RWPE1 (cell line): Measurements from ENCODE around the gene IER3IP1.
"Not testable (repeated sequence)": the region's sequence is repeated elsewhere in the genome, so short reads cannot be mapped to it uniquely, and the experiment has no call there.

Experiments
- CTCF ChIA-PET: fragments of 350-600 bp; sonication (Branson Sonifier 250); formaldehyde crosslinking; extraction: SDS; loops from one replicate; lab custom pipeline; 2021; lab: Yijun Ruan, JAX
- POLR2A ChIA-PET: fragments of 400-600 bp; formaldehyde crosslinking; extraction: SDS; loops from one replicate; lab custom pipeline; 2020; ENCODE audit warnings: antibody characterized with exemption; ENCODE audit not compliant: low non-redundant PET; lab: Yijun Ruan, JAX
- DNase-seq: peaks from one replicate; pipeline ENCODE4 v3.0.0; 2012; ENCODE audit warnings: low spot score
- H3K27ac ChIP-seq: fragments of 450-650 bp; 2 replicates; pipeline ENCODE4 v1.5.1; 2017
- TF ChIP-seq, protein P1 (sequence below): fragments of 450-650 bp; conservative IDR thresholded peaks from 2 replicates; pipeline ENCODE4 v1.5.1; 2017; ENCODE audit warnings: low read depth, mild to moderate bottlenecking

The IER3IP1 gene

DNA sequence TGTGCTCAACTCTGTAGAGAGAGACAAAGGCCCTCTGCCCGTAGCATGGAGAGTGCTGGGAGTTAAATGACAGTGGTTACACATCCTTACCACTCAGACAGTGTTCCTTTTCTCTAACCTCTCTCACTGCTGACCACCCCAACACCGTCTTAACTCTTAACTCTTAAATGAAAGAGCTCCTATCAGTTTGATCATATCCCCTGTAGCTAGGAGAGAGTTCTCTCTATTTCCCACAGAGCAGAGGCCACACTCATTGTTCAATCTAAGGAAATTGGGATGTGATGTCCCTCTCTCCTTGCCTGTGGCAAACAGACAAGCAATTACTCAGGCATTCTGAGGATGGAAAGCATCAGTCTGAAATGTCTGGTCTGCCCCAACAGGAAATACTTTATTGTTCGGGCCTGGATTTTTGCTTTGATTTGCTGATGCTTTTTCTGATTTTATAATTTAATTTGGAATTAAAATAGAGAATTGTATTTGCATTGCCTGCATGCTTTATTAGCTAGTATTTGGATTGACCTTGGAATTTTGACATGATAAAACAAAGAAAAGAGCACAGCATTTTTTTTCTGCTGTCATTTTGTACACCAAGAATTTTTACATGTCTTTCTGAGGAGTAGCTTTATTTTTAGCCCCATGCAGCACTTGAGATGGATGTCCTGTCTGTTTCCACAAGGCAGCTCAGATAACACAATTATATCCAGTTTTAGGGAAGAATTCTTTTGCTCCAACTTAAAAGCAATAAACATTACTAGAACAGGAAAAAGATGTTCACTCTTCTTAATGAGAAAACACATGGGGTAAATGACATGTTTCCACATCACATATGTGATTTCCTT lies 27.7 kb upstream of the IER3IP1 start:
- POLR2A ChIA-PET: no interaction called here
- DNase-seq: no peak
- TF ChIP-seq, protein P1, sequence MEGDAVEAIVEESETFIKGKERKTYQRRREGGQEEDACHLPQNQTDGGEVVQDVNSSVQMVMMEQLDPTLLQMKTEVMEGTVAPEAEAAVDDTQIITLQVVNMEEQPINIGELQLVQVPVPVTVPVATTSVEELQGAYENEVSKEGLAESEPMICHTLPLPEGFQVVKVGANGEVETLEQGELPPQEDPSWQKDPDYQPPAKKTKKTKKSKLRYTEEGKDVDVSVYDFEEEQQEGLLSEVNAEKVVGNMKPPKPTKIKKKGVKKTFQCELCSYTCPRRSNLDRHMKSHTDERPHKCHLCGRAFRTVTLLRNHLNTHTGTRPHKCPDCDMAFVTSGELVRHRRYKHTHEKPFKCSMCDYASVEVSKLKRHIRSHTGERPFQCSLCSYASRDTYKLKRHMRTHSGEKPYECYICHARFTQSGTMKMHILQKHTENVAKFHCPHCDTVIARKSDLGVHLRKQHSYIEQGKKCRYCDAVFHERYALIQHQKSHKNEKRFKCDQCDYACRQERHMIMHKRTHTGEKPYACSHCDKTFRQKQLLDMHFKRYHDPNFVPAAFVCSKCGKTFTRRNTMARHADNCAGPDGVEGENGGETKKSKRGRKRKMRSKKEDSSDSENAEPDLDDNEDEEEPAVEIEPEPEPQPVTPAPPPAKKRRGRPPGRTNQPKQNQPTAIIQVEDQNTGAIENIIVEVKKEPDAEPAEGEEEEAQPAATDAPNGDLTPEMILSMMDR: no peak
- H3K27ac ChIP-seq: no peak overlapping the region
- CTCF ChIA-PET: interaction anchor here (0.8 to 1.2 kb wide), 4 partner anchors 11 to 153 kb away, joined by 3 to 4 read pairs (median 4); no protein-coding TSS in a partner anchor

DNA sequence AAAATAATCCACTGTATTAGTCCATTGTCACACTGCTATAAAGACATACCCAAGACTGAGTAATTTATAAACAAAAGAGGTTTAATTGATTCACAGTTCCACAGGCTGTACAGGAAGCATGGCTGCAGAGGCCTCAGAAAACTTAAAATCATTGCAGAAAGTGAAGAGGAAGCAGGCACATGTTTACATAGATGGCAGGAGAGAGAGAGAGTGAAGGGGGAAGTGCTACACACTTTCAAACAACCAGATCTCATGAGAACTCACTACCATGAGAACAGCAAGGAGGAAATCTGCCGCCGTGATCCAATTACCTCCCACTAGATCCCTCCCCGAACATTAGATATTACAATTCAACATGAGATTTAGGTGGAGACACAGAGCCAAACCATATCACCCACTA lies 19.8 kb upstream of the IER3IP1 start:
- POLR2A ChIA-PET, DNase-seq, H3K27ac ChIP-seq, CTCF ChIA-PET: not testable (repeated sequence)

- CTCF ChIA-PET: no interaction called here
Observed at GRCh38 chr18:47191961-47192360, 15.8 kb upstream of the IER3IP1 start.

DNA sequence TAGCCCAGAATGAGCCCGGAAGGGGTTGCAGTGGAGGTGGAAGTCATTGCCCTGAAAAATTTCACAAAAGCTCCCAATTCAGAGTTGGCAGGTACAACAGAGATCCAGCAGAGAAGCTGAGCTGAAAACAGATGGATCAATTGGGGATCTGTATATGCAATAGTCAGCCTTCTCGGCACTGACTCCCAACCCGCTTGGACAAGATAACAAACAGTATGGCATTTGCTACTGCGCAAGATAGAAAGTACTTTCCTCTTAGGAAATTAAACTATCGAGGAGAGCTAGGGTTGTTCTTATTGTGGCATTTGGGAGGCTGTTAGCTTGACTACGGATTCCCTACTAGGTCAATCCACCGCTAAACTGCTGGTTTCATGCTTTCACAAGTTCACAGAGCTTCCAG lies 11.6 kb upstream of the IER3IP1 start:
- TF ChIP-seq, protein P1: no peak
- POLR2A ChIA-PET: no interaction called here
- no peak overlapping the region for H3K27ac ChIP-seq
- DNase-seq: no peak
- CTCF ChIA-PET: no interaction called here

More at GRCh38 chr18:47191961-47192360, 15.8 kb upstream of the IER3IP1 start:
- H3K27ac ChIP-seq: no peak overlapping the region
- DNase-seq: no peak
- POLR2A ChIA-PET: no interaction called here
- TF ChIP-seq, protein P1: no peak

- POLR2A ChIA-PET: no interaction called here
- TF ChIP-seq, protein P1: no peak
- H3K27ac ChIP-seq: no peak overlapping the region
- no peak for DNase-seq
- CTCF ChIA-PET: no interaction called here
Observed at GRCh38 chr18:47184419-47185050, 8.4 kb upstream of the IER3IP1 start.

DNA sequence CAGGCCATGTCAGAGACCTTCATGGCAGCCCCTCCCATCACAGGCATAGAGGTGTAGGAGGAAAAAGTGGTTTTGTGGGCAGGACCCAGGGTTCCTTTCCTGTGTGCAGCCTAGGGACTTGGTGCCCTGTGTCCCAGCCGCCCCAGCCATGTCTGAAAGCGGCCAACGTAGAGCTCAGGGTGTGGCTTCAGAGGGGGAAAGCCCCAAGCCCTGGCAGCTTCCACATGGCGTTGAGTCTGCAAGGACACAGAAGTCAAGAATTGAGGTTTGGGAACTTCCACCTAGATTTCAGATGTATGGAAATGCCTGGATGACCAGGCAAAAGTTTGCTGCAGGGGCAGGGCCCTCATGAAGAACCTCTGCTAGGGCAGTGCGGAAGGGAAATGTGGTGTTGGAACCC lies 6.0 kb upstream of the IER3IP1 start:
- CTCF ChIA-PET, H3K27ac ChIP-seq, DNase-seq, POLR2A ChIA-PET: not testable (repeated sequence)

DNA sequence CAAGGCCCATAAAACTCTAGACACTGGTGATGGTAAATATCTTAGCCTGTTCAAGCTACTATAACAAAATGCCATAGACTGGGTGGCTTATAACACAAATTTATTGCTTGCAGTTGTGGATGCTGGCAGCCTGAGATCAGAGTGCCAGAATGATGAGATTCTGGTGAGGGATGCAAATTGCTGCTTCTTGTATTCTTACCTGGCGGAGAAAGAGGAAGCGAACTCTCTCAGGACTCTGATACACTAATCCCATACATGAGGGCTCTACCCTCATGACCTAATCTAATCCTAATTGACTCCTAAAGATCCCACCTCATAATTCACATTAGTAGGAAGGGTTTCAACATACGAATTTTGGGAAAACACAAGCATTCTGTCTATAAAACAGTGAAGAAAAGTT lies 4.6 kb upstream of the IER3IP1 start:
- H3K27ac ChIP-seq: no peak overlapping the region
- ChIA-PET POLR2A (no interaction called here), CTCF (no interaction called here)
- TF ChIP-seq, protein P1: no peak
- DNase-seq: no peak
